Activated T-helper 17 cell treated with anti-CD3 and anti-CD28 coated beads, Interleukin-2, amount 50 U/mL, for 72 hours (primary cell): Measurements from ENCODE around the gene MPDU1. TPM values are rescaled to one million over a fixed set of nuclear protein-coding genes. Genes with fewer than 3 reads are reported as not detected.
A peak's percentile ranks its signal among the peaks of the same experiment; 100 is the strongest.
"Not testable (repeated sequence)": the region's sequence is repeated elsewhere in the genome, so short reads cannot be mapped to it uniquely, and the experiment has no call there.

Source experiments
- ATAC-seq: fragments of 150-1000 bp; cut with Tn5 transposase; replicated peaks from 2 replicates; pipeline ENCODE4 v1.10.0; 2021; ENCODE audit warnings: mild to moderate bottlenecking, moderate library complexity
- H3K27ac Mint-ChIP-seq: one replicate; pipeline ENCODE4 v1.8.0; 2022; ENCODE audit warnings: mixed read lengths
- H3K27me3 Mint-ChIP-seq: one replicate; pipeline ENCODE4 v1.8.0; 2022; ENCODE audit warnings: mixed read lengths
- H3K36me3 Mint-ChIP-seq: one replicate; pipeline ENCODE4 v1.8.0; 2022; ENCODE audit warnings: low read depth, mild to moderate bottlenecking, mixed read lengths
- H3K4me1 Mint-ChIP-seq: one replicate; pipeline ENCODE4 v1.8.0; 2022; ENCODE audit warnings: mixed read lengths
- H3K4me3 Mint-ChIP-seq: one replicate; pipeline ENCODE4 v1.8.0; 2022; ENCODE audit warnings: mild to moderate bottlenecking, mixed read lengths
- H3K9me3 Mint-ChIP-seq: one replicate; pipeline ENCODE4 v1.8.0; 2022; ENCODE audit warnings: mixed read lengths
- total RNA-seq, 2 donors: library from RNA; stranded (reverse); gene quantifications; one replicate each; pipeline ENCODE4 v1.2.3, GENCODE V29; 2022

The MPDU1 gene
- total RNA-seq, 2 donors from 2014 or later: 58.3 to 96.4 TPM

GRCh38 chr17:7611635-7612293 is 28.1 kb downstream of the MPDU1 start:
- peaks cover 40% of the 10 kb centered on the region for H3K36me3 Mint-ChIP-seq
- H3K4me1 Mint-ChIP-seq: peaks cover 27% of the 10 kb centered on the region
- H3K27ac Mint-ChIP-seq: no peak overlapping the region
- no peaks in the 10 kb centered on the region for H3K9me3 Mint-ChIP-seq
- peak overlapping the region; percentile 86 for H3K4me3 Mint-ChIP-seq
- ATAC-seq: no peak
- H3K27me3 Mint-ChIP-seq: no peaks in the 10 kb centered on the region

GRCh38 chr17:7612294-7612640 is 28.6 kb downstream of the MPDU1 start:
- H3K4me3 Mint-ChIP-seq: peak overlapping the region; percentile 86
- no peak for ATAC-seq
- H3K4me1 Mint-ChIP-seq: peaks cover 27% of the 10 kb centered on the region
- peaks cover 40% of the 10 kb centered on the region for H3K36me3 Mint-ChIP-seq
- no peaks in the 10 kb centered on the region for H3K27me3 Mint-ChIP-seq
- no peaks in the 10 kb centered on the region for H3K9me3 Mint-ChIP-seq
- H3K27ac Mint-ChIP-seq: peak overlapping the region; percentile 86

- Mint-ChIP-seq H3K4me1 (peaks cover 27% of the 10 kb centered on the region), H3K36me3 (peaks cover 34% of the 10 kb centered on the region), H3K4me3 (peak overlapping the region; percentile 86), H3K27ac (peak overlapping the region; percentile 86), H3K27me3 (no peaks in the 10 kb centered on the region), H3K9me3 (no peaks in the 10 kb centered on the region)
- no peak for ATAC-seq
Observed at GRCh38 chr17:7613769-7614424, 30.2 kb downstream of the MPDU1 start.

GRCh38 chr17:7614425-7615264 is 31.0 kb downstream of the MPDU1 start, which contains the start of gene FXR2:
Gene FXR2 (minus strand): TSS chr17:7614897. CDS start chr17:7614532, 365 bp downstream.
- peaks cover 24% of the 10 kb centered on the region for H3K4me1 Mint-ChIP-seq
- H3K4me3 Mint-ChIP-seq: peak within 1 kb of the TSS; percentile 86
- peak within 1 kb of the TSS; percentile 86 for H3K27ac Mint-ChIP-seq
- H3K27me3 Mint-ChIP-seq: no peaks in the 10 kb centered on the region
- H3K9me3 Mint-ChIP-seq: no peaks in the 10 kb centered on the region
- ATAC-seq: peak; percentile 94
- peaks cover 29% of the 10 kb centered on the region for H3K36me3 Mint-ChIP-seq

GRCh38 chr17:7615265-7615747 is 31.7 kb downstream of the MPDU1 start:
- peak overlapping the region; percentile 81 for H3K27ac Mint-ChIP-seq
- ATAC-seq: no peak
- no peaks in the 10 kb centered on the region for H3K9me3 Mint-ChIP-seq
- H3K4me1 Mint-ChIP-seq: peaks cover 23% of the 10 kb centered on the region
- peaks cover 28% of the 10 kb centered on the region for H3K36me3 Mint-ChIP-seq
- H3K27me3 Mint-ChIP-seq: no peaks in the 10 kb centered on the region
- peak overlapping the region; percentile 69 for H3K4me3 Mint-ChIP-seq

GRCh38 chr17:7618608-7619007 is 35.0 kb downstream of the MPDU1 start:
- Mint-ChIP-seq H3K27me3 (no peaks in the 10 kb centered on the region), H3K36me3 (peaks cover 6% of the 10 kb centered on the region), H3K4me3 (no peak overlapping the region), H3K9me3 (no peaks in the 10 kb centered on the region), H3K27ac (no peak overlapping the region), H3K4me1 (peaks cover 2% of the 10 kb centered on the region)
- ATAC-seq: no peak

GRCh38 chr17:7620835-7621234 is 37.2 kb downstream of the MPDU1 start:
- H3K4me1 Mint-ChIP-seq: no peaks in the 10 kb centered on the region
- H3K4me3 Mint-ChIP-seq: no peak overlapping the region

GRCh38 chr17:7623661-7624060 is 40.0 kb downstream of the MPDU1 start:
- Mint-ChIP-seq H3K4me1 (no peaks in the 10 kb centered on the region), H3K27ac (no peak overlapping the region), H3K36me3 (no peaks in the 10 kb centered on the region), H3K9me3 (no peaks in the 10 kb centered on the region), H3K4me3 (no peak overlapping the region), H3K27me3 (no peaks in the 10 kb centered on the region)
- ATAC-seq: no peak

More at GRCh38 chr17:7620835-7621234, 37.2 kb downstream of the MPDU1 start:
- no peaks in the 10 kb centered on the region for H3K9me3 Mint-ChIP-seq
- no peak overlapping the region for H3K27ac Mint-ChIP-seq
- H3K27me3 Mint-ChIP-seq: no peaks in the 10 kb centered on the region
- no peak for ATAC-seq
- H3K36me3 Mint-ChIP-seq: no peaks in the 10 kb centered on the region

- H3K4me1 Mint-ChIP-seq, H3K36me3 Mint-ChIP-seq, ATAC-seq, H3K9me3 Mint-ChIP-seq, H3K27me3 Mint-ChIP-seq, H3K27ac Mint-ChIP-seq: not testable (repeated sequence)
- peak overlapping the region; percentile 88 for H3K4me3 Mint-ChIP-seq
Observed at GRCh38 chr17:7625749-7626148, 42.1 kb downstream of the MPDU1 start.

- Mint-ChIP-seq H3K27ac (peak overlapping the region; percentile 89), H3K9me3 (no peaks in the 10 kb centered on the region), H3K36me3 (no peaks in the 10 kb centered on the region), H3K4me1 (no peaks in the 10 kb centered on the region), H3K4me3 (peak overlapping the region; percentile 88), H3K27me3 (no peaks in the 10 kb centered on the region)
- ATAC-seq: no peak
Observed at GRCh38 chr17:7626307-7626706, 42.7 kb downstream of the MPDU1 start.

- no peak for ATAC-seq
- Mint-ChIP-seq H3K4me1 (no peaks in the 10 kb centered on the region), H3K27me3 (no peaks in the 10 kb centered on the region), H3K9me3 (no peaks in the 10 kb centered on the region), H3K36me3 (no peaks in the 10 kb centered on the region), H3K4me3 (peak overlapping the region; percentile 88), H3K27ac (peak overlapping the region; percentile 89)
Observed at GRCh38 chr17:7626956-7627249, 43.3 kb downstream of the MPDU1 start.

GRCh38 chr17:7627250-7628121 is 43.8 kb downstream of the MPDU1 start, which contains the start of gene SAT2:
Gene SAT2 (minus strand): TSS chr17:7627821. CDS start chr17:7627635, 186 bp downstream.
- peak within 1 kb of the TSS; percentile 88 for H3K4me3 Mint-ChIP-seq
- H3K9me3 Mint-ChIP-seq: no peaks in the 10 kb centered on the region
- H3K4me1 Mint-ChIP-seq: no peaks in the 10 kb centered on the region
- no peaks in the 10 kb centered on the region for H3K27me3 Mint-ChIP-seq
- peak; percentile 99 for ATAC-seq
- no peaks in the 10 kb centered on the region for H3K36me3 Mint-ChIP-seq
- H3K27ac Mint-ChIP-seq: peak within 1 kb of the TSS; percentile 89

- Mint-ChIP-seq H3K4me1 (no peaks in the 10 kb centered on the region), H3K4me3 (no peak within 1 kb of the TSS), H3K9me3 (no peaks in the 10 kb centered on the region), H3K27me3 (no peaks in the 10 kb centered on the region), H3K36me3 (no peaks in the 10 kb centered on the region), H3K27ac (no peak within 1 kb of the TSS)
- no peak for ATAC-seq
Observed at GRCh38 chr17:7629939-7630571, 46.4 kb downstream of the MPDU1 start, which contains the start of gene SHBG. Gene SHBG (plus strand): TSS chr17:7630135. CDS start chr17:7630173, 38 bp downstream.
